Vagina (tissue), 2 donors: ENCODE data around the gene C2CD2.

Source experiments
- CTCF ChIP-seq, 3 experiments: fragments of 450-650 bp in 2 of 3; fragments of 200-600 bp in 1 of 3; sonication (generic) in 1 of 3; IDR thresholded peaks; one replicate each; pipeline ENCODE4 v1.5.1; 2017 to 2019; ENCODE audit warnings: antibody characterized with exemption in 3 of 3, mild to moderate bottlenecking in 2 of 3, moderate library complexity in 2 of 3
- POLR2AphosphoS5 ChIP-seq, 2 donors: sonication (generic); formaldehyde crosslinking; IDR thresholded peaks; one replicate each; pipeline ENCODE4 v1.9.0; 2017; ENCODE audit warnings: antibody characterized with exemption in 2 of 2, mild to moderate bottlenecking in 2 of 2, low read depth in 1 of 2; ENCODE audit not compliant: insufficient read depth in 1 of 2

- TF ChIP-seq CTCF (IDR thresholded peaks at IDR 0.05) (no peak), POLR2AphosphoS5 (IDR thresholded peaks at IDR 0.05; ENCODE audit: insufficient read depth in 1 of 2, low read depth in 1 of 2) (no peak)
These were observed 52.7 kb downstream of the C2CD2 start for GRCh38 chr21:41901099-41901498.
